ENCODE data around the gene DEK. TPM values are rescaled to one million over a fixed set of nuclear protein-coding genes. Genes with fewer than 3 reads are reported as not detected.

Gene DEK
- total and polyA plus RNA-seq, 2 of the 13 experiments (the other 11 are each of a cell fraction or from before 2014, with no cell fraction given): 53.2 to 276 TPM

GRCh38 chr6:18263418-18264218 is 712 bp downstream of the DEK start (continued):
- 0 out of 2 replicates have a peak, but pooled peaks have one; percentile 18 for TF ChIP-seq HOXA7 (CRISPR knock-in tag; IDR thresholded peaks at IDR 0.05)
- TF ChIP-seq FLYWCH1 (CRISPR knock-in tag; IDR thresholded peaks at IDR 0.05): peak; percentile 47; the same call in 1 of the 2 replicates
- TF ChIP-seq, protein P1, sequence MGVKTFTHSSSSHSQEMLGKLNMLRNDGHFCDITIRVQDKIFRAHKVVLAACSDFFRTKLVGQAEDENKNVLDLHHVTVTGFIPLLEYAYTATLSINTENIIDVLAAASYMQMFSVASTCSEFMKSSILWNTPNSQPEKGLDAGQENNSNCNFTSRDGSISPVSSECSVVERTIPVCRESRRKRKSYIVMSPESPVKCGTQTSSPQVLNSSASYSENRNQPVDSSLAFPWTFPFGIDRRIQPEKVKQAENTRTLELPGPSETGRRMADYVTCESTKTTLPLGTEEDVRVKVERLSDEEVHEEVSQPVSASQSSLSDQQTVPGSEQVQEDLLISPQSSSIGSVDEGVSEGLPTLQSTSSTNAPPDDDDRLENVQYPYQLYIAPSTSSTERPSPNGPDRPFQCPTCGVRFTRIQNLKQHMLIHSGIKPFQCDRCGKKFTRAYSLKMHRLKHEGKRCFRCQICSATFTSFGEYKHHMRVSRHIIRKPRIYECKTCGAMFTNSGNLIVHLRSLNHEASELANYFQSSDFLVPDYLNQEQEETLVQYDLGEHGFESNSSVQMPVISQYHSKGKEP (CRISPR knock-in tag; IDR thresholded peaks at IDR 0.05): no peak
- TF ChIP-seq, protein P2, sequence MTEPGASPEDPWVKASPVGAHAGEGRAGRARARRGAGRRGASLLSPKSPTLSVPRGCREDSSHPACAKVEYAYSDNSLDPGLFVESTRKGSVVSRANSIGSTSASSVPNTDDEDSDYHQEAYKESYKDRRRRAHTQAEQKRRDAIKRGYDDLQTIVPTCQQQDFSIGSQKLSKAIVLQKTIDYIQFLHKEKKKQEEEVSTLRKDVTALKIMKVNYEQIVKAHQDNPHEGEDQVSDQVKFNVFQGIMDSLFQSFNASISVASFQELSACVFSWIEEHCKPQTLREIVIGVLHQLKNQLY (CRISPR knock-in tag; IDR thresholded peaks at IDR 0.05): no peak
- no peak for TF ChIP-seq JDP2 (CRISPR knock-in tag; IDR thresholded peaks at IDR 0.05; ENCODE audit: borderline replicate concordance)
- peak; percentile 61; the same call in 1 of the 2 replicates for TF ChIP-seq ZNF616 (CRISPR knock-in tag; IDR thresholded peaks at IDR 0.05; ENCODE audit: low read depth)
- TF ChIP-seq ZNF777 (CRISPR knock-in tag; IDR thresholded peaks at IDR 0.05): peak; percentile 87
- TF ChIP-seq, protein P3, sequence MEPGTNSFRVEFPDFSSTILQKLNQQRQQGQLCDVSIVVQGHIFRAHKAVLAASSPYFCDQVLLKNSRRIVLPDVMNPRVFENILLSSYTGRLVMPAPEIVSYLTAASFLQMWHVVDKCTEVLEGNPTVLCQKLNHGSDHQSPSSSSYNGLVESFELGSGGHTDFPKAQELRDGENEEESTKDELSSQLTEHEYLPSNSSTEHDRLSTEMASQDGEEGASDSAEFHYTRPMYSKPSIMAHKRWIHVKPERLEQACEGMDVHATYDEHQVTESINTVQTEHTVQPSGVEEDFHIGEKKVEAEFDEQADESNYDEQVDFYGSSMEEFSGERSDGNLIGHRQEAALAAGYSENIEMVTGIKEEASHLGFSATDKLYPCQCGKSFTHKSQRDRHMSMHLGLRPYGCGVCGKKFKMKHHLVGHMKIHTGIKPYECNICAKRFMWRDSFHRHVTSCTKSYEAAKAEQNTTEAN (CRISPR knock-in tag; conservative IDR thresholded peaks at IDR 0.05): peak; percentile 3; the same call in 1 of the 2 replicates
- TF ChIP-seq KDM5A (IDR thresholded peaks at IDR 0.05; ENCODE audit: borderline replicate concordance, low read length): peak; percentile 19; the same call in 1 of the 2 replicates
- no peak for TF ChIP-seq PRMT3 (CRISPR knock-in tag; IDR thresholded peaks at IDR 0.05; ENCODE audit: borderline replicate concordance, low read depth)
- TF ChIP-seq ZNF138 (CRISPR knock-in tag; IDR thresholded peaks at IDR 0.05; ENCODE audit: low read depth): no peak
- no peak for TF ChIP-seq HIVEP1 (CRISPR knock-in tag; IDR thresholded peaks at IDR 0.05)
- TF ChIP-seq ZMAT3 (CRISPR knock-in tag; conservative IDR thresholded peaks at IDR 0.05): peak; percentile 82; the same call in 1 of the 2 replicates
